ENCODE data around the gene SIX2. TPM values are rescaled to one million over a fixed set of nuclear protein-coding genes. Genes with fewer than 3 reads are reported as not detected.

Gene SIX2
- total and polyA plus RNA-seq, 2 of the 8 experiments (the other 6 are each of a cell fraction or from before 2014, with no cell fraction given): 0.47 to 1.0 TPM

DNA sequence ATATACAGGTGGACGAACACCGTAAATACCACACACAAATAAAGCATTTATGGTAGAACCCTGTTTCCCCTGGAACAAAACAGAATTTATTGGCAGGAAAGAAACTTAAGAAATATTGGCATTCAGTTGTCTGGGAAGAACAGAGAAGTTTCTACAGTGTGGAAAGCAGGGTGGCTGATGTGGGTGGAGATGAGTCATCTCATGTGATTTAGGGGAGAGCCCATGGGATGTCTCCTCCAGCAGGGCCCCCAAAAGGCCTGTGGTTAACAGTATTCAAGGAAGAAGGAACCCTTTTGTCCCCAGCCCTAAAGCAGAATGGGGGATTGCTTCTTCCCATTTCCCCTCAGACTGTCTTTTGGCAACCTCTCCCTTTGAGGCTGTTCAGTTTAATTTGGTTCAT is 43.6 kb downstream of the SIX2 start:
- H3K9me3 ChIP-seq (ENCODE audit: insufficient read depth in 2 of 2, low read depth in 1 of 2, low read length in 1 of 2): no peaks in the 10 kb centered on the region
- H2BK20ac ChIP-seq (ENCODE audit: low read length): no peak overlapping the region
- H3K4me2 ChIP-seq (ENCODE audit: insufficient read depth in 1 of 2, low read depth in 2 of 2, low read length in 2 of 2): no peak overlapping the region
- no peak overlapping the region for H2BK12ac ChIP-seq (ENCODE audit: low read depth, low read length)
- DNase-seq (ENCODE audit: low read depth in 1 of 2, low spot score in 2 of 2) (no peak), FAIRE-seq (no peak)
- no peak overlapping the region for H4K91ac ChIP-seq (replicated peaks; ENCODE audit: insufficient read length, low read length)
- no peak overlapping the region for H3K27ac ChIP-seq (ENCODE audit: low read depth, low read length)
- no peak overlapping the region for H3K23ac ChIP-seq (ENCODE audit: insufficient read length)
- H2BK15ac ChIP-seq (ENCODE audit: low read length): no peak overlapping the region
- H3K4me3 ChIP-seq (ENCODE audit: extremely low read depth in 1 of 4, insufficient read depth in 2 of 4, low read depth in 3 of 4, low read length in 4 of 4): no peak overlapping the region
- POLR2A ChIA-PET (ENCODE audit: partially characterized antibody): interaction anchor here (0.5 kb wide), 1 partner anchor 658 kb away, joined by 3 read pairs; no protein-coding TSS in a partner anchor
- H3K18ac ChIP-seq (ENCODE audit: extremely low read depth, low read length): no peak overlapping the region
- peaks cover 0 to 3% (median 0%) of the 10 kb centered on the region in 4 experiments; a peak in 3 of 7 replicates for H3K27me3 ChIP-seq (replicated peaks in 1 of 4; ENCODE audit: control insufficient read depth in 3 of 4, extremely low read depth in 1 of 4, insufficient read depth in 3 of 4, low read length in 3 of 4)
- H4K5ac ChIP-seq (ENCODE audit: insufficient read length, low read depth, low read length): no peak overlapping the region
- no peaks in the 10 kb centered on the region for H3K79me2 ChIP-seq (ENCODE audit: control insufficient read depth in 1 of 2, insufficient read depth in 2 of 2, low read length in 2 of 2)
- no peaks in the 10 kb centered on the region for H3K79me1 ChIP-seq (ENCODE audit: low read depth, low read length)
- no peak overlapping the region for H3K4ac ChIP-seq (replicated peaks; ENCODE audit: insufficient read length, low read depth, low read length)
- no peaks in the 10 kb centered on the region for H3K36me3 ChIP-seq (ENCODE audit: control insufficient read depth in 2 of 4, insufficient read depth in 4 of 4, low read length in 3 of 4)
- no peak overlapping the region for H2BK5ac ChIP-seq (ENCODE audit: low read depth, low read length)
- no peak overlapping the region for H3K56ac ChIP-seq (replicated peaks; ENCODE audit: insufficient read length, low read depth, low read length)
- H4K8ac ChIP-seq (ENCODE audit: extremely low read depth, insufficient read depth, low read length): no peak overlapping the region
- no peak overlapping the region for H2BK120ac ChIP-seq (replicated peaks; ENCODE audit: low read depth, low read length)
- no peak overlapping the region for H2AFZ ChIP-seq (ENCODE audit: low read length)
- peaks cover 0 to 2% (median 2%) of the 10 kb centered on the region in 4 experiments; a peak in 5 of 7 replicates for H3K4me1 ChIP-seq (replicated peaks in 1 of 4; ENCODE audit: control insufficient read depth in 3 of 4, insufficient read depth in 4 of 4, low read length in 3 of 4)
- H3K9ac ChIP-seq (replicated peaks in 1 of 4; ENCODE audit: extremely low read depth in 1 of 4, low read depth in 3 of 4, low read length in 3 of 4): no peak overlapping the region
- CTCF ChIA-PET (ENCODE audit: partially characterized antibody): interaction anchor here (0.6 to 9.0 kb wide), 10 partner anchors 7 to 1243 kb away, joined by 3 to 214 read pairs (median 4); no protein-coding TSS in a partner anchor
- H3K23me2 ChIP-seq (ENCODE audit: low read depth, low read length): no peaks in the 10 kb centered on the region
- no peak overlapping the region for H2AK5ac ChIP-seq (ENCODE audit: low read depth, low read length)
- H3K14ac ChIP-seq (ENCODE audit: insufficient read length): no peak overlapping the region
- 91% methylated on average over 2 of the region's 2 CpGs; no CpG with 5 or more reads in 1 of the 2 experiments for WGBS, 2 experiments (ENCODE audit: extremely low coverage in 1 of 2, insufficient coverage in 1 of 2, insufficient read length in 1 of 2, insufficient replicate concordance in 2 of 2, low coverage in 1 of 2, low lambda C conversion rate in 2 of 2, missing lambda C conversion rate in 1 of 2)
- no peaks in the 10 kb centered on the region for H4K20me1 ChIP-seq (replicated peaks in 1 of 2; ENCODE audit: control insufficient read depth in 1 of 2, insufficient read depth in 2 of 2, low read length in 2 of 2)
